HG03469 (cell line): ENCODE results near the gene CDX2.
"Not testable (repeated sequence)": the region's sequence is repeated elsewhere in the genome, so short reads cannot be mapped to it uniquely, and the experiment has no call there.

Experiments
- ATAC-seq: cut with Tn5 transposase; IDR thresholded peaks from one replicate; pipeline ENCODE4 v1.9.1; 2021; ENCODE audit warnings: mild to moderate bottlenecking, moderate library complexity, moderate number of reproducible peaks; ENCODE audit not compliant: unreplicated experiment

CDX2 gene

DNA sequence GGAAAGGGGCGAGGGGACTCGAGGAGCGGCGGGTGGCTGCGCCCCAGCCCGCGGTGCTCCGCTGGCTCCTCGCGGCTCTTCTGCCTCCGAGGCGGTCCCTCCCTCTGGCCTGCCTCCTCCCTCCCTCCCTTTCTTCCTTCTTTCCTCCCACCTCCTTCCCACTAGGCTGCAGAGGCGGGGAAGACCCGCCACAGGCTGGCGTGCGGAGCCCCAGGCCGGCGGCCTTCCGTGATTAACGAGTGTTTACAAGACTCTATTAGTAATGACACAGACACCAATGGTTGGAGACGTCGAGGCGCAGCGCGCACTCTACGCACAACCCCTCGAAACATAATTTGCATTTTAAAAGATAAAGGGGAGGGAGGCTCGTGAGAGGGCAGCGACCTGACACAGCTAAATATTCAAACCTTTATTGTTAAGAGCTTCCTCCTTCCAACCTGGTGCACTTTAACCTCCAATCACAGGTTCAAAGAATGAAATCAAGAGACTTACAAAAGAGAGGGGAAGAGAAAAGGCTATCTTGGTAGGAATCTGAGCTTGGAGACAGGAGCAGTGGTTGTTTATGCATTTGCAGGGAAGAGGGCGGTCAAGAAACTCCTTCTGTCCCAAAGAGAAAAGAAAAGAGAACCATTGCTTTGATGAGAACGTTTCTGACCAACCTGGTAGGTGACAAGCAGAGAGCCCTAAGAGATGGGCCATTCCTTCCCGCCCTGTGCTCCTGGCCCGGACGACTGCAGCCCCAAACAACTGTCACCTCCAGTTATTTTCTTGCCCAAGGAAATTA is at the start of gene CDX2:
CDX2 (minus strand) TSS at position 234 of the 784 bp plus-strand sequence. CDS start 309 bp downstream, outside the sequence.
- no peak for ATAC-seq

DNA sequence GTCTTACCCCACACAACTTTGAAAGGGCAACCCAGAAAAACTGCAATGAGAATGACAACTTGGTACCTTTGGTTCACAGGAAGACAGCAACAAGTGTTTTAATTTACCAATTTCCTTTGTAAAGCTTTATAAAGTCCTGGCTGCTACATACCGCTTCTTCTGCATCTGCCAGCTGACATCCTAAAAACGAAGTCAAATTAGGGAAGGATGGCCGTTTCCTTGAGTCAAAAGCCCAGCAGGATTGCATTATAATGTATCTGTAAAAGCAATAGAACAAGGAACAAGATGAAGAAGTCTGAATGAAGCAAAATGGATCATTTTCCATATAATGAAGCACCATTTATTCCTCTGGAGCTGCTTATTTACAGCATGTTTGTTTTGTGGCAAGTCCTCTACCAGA is 45.2 kb upstream of the CDX2 start:
- ATAC-seq: no peak

- ATAC-seq: no peak
Measured at GRCh38 chr13:28013482-28013881, 44.4 kb upstream of the CDX2 start.

DNA sequence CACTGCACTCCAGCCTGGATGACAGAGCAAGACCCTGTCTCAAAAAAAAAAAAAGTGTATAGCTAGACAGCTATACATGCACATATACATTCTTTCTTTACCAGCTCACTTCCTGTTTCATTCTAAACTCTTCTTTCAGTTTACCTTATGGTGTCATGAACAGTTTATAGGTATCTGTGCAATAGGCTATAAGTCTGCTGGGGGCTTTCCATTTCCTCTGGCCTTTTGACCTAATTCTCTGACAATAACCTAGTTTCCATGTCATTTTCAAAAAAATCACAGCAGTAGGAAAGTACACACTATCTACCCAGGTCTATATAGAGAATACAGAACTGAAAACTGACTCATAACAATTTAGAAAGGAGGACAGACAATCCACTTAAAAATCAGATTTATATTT is 43.8 kb upstream of the CDX2 start:
- peak; percentile 86 for ATAC-seq

- no peak for ATAC-seq
Measured at GRCh38 chr13:28012383-28012782, 43.3 kb upstream of the CDX2 start.

GRCh38 chr13:28010046-28010445 is 40.9 kb upstream of the CDX2 start:
- ATAC-seq: no peak

DNA sequence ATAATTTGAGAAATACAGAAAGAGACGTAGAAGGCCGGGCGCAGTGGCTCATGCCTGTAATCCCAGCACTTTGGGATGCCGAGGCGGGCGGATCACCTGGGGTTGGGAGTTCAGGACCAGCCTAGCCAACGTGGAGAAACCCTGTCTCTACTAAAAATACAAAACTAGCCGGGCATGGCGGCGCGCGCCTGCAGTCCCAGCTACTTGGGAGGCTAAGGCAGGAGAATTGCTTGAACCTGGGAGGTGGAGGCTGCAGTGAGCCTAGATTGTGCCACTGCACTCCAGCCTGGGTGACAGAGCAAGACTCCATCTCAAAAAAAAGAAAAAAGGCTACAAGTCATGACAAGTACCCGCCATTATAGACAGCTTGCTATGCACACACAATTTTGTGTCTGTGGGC is 35.9 kb upstream of the CDX2 start:
- ATAC-seq: not testable (repeated sequence)

GRCh38 chr13:28002886-28003698 is 34.0 kb upstream of the CDX2 start:
- no peak for ATAC-seq

- no peak for ATAC-seq
Measured at GRCh38 chr13:28001837-28002473, 32.8 kb upstream of the CDX2 start.

DNA sequence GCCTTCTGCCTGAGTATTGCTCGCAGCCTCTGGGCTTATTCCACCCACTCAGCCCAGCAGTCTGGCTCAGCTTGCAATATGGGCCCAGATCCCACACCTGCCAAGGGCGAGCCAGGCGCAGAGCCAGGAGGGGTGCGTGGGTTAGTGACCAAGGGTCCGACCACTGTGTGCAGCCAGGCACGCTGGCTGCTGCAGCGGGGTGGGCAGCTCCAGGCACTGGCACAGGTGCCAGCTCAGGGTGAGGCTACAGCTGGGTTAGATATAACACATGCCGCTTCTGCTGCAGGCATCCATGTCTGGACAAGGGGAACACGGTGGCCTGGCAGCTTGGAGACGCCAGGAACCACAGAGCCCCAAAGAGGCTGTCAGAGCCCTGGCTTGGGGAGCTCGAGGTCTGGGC is 31.9 kb upstream of the CDX2 start:
- ATAC-seq: no peak

DNA sequence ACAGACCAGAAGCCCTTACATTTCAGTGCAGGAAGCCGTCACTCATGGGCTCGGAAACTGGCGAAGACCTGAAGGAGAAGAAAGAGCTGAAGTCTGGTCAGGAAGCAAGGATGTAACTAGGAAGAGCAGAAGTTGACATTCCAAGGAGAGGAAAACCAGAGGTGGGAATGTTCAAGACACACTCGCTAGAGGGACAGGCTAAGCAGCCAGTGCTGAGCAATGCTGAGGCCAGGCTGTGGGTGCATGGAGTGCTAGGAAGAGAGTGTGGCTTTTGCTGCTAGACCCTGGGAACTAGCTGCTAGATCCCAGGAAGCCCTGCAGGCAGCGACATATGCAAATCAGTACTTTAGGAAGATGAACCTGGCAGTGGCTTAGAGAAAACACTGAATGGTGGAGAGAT is 31.5 kb upstream of the CDX2 start:
- no peak for ATAC-seq

- ATAC-seq: no peak
Measured at GRCh38 chr13:27997904-27998522, 28.9 kb upstream of the CDX2 start.

DNA sequence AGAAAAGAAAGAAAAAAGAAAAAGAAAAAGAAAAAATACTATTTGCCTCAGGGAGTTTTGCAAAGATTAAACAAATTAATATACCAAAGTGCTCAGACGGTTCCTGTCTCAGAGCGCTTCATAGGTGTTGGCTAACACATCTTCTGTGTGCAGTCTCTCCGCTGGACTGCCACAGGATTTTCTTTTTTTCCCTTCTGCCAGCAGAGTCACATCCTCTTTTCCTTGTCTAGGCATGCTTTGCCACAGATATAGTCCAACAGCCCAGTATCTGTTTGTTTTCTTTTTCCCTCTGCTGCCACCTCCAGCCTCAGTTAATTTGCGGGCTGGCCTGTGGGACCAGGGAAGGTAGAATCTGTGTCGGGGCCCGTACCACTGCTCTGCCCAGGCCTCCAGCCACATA is 22.8 kb upstream of the CDX2 start:
- no peak for ATAC-seq

GRCh38 chr13:27988520-27988919 is 19.4 kb upstream of the CDX2 start, which contains the start of gene URAD:
TSS of gene URAD (minus strand) at chr13:27988693. CDS start at chr13:27988637, 56 bp downstream.
- ATAC-seq: no peak

GRCh38 chr13:27985600-27985999 is 16.5 kb upstream of the CDX2 start:
- no peak for ATAC-seq

DNA sequence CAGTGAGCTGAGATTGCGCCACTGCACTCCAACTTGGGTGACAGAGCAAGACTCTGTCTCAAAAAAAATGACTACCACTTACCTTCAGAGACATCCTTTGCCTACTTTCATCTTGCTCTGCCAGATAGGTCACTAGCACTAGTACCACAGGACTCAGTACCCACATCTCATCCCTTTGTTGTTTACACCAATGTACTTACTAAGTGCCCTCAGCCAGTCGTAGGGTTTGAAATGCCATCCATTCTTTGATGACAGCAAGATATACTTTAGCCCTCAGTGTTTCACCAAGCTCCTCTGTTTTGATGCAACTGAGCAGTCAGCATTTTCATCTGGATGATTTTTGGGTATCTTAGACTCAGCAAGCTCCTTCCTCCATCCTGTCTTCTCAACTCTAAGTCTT is 13.2 kb upstream of the CDX2 start:
- no peak for ATAC-seq

- no peak for ATAC-seq
Measured at GRCh38 chr13:27981006-27981708, 12.0 kb upstream of the CDX2 start.

GRCh38 chr13:27980280-27980998 is 11.3 kb upstream of the CDX2 start:
- no peak for ATAC-seq

DNA sequence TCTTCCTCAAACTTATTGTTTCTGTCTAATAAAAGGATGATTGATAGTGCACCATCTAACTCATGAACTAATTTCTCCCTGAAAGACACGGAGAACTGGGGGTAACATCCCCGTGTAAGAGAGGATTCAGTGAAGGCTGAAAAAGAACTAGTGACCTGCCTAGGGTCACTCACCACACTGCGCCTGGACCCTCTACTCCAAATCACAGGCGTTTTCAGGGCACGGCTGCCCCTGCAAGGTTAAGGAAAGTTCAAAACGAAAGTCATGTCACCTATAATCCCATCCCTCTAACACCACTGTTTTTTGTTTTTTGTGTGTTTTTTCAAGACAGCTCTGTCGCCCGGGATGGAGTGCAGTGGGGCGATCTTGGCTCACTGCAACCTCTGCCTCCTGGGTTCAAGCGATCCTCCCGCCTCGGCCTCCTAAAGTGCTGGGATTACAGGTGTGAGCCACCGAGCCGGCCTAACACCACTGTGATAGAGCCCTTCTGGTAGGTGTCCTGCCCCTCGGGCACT is 10.7 kb upstream of the CDX2 start:
- ATAC-seq: no peak
